HFFc6 (cell line): ENCODE data around the gene XPO6. TPM values are rescaled to one million over a fixed set of nuclear protein-coding genes. Genes with fewer than 3 reads are reported as not detected.
A peak's percentile ranks its signal among the peaks of the same experiment; 100 is the strongest.

Source experiments
- DNase-seq: peaks from one replicate; pipeline ENCODE4 v3.0.0-alpha.2; 2018
- H3K27ac Mint-ChIP-seq: 2 replicates; pipeline ENCODE4 v1.8.0; 2020; ENCODE audit warnings: mild to moderate bottlenecking, mixed read lengths
- H3K27me3 Mint-ChIP-seq: 2 replicates; pipeline ENCODE4 v1.8.0; 2021; ENCODE audit warnings: mild to moderate bottlenecking, moderate library complexity, mixed read lengths; ENCODE audit not compliant: insufficient read depth
- H3K36me3 Mint-ChIP-seq: 2 replicates; pipeline ENCODE4 v1.8.0; 2021; ENCODE audit warnings: low read depth, mixed read lengths
- H3K4me1 Mint-ChIP-seq: 2 replicates; pipeline ENCODE4 v1.8.0; 2020; ENCODE audit warnings: low read depth, mixed read lengths
- H3K4me3 Mint-ChIP-seq: 2 replicates; pipeline ENCODE4 v1.8.0; 2020; ENCODE audit warnings: mild to moderate bottlenecking, moderate library complexity, mixed read lengths
- H3K9me3 Mint-ChIP-seq: 2 replicates; pipeline ENCODE4 v1.8.0; 2020; ENCODE audit warnings: mild to moderate bottlenecking, mixed read lengths
- CTCF ChIP-seq: fragments of 200-600 bp; sonication (generic); IDR thresholded peaks from 2 replicates; pipeline ENCODE4 v1.5.0; 2021; ENCODE audit warnings: antibody characterized with exemption, mild to moderate bottlenecking
- total RNA-seq, 6 experiments: library from RNA; stranded (reverse); fragmentation: NEBNext Ultra II Directional; extraction: Animal tissue kit (Norgen Biotek cat#: 25700); gene quantifications; 2 replicates in 1 of 6; 3 replicates in 5 of 6; pipeline ENCODE4 v1.2.3, GENCODE V29; 2021

Gene XPO6
- total RNA-seq, 6 experiments from 2014 or later: 161 to 200 (median 173) TPM

GRCh38 chr16:28073836-28074235 lies 137.9 kb downstream of the XPO6 start:
- H3K9me3 Mint-ChIP-seq: no peaks in the 10 kb centered on the region
- no peak for DNase-seq
- TF ChIP-seq CTCF: no peak
- H3K4me3 Mint-ChIP-seq: no peak overlapping the region
- H3K27ac Mint-ChIP-seq: no peak overlapping the region
- no peaks in the 10 kb centered on the region for H3K36me3 Mint-ChIP-seq
- H3K27me3 Mint-ChIP-seq: peaks cover 37% of the 10 kb centered on the region
- H3K4me1 Mint-ChIP-seq: peaks cover under 1% of the 10 kb centered on the region

- DNase-seq: no peak
- Mint-ChIP-seq H3K27ac (no peak overlapping the region), H3K4me3 (no peak overlapping the region), H3K36me3 (no peaks in the 10 kb centered on the region), H3K4me1 (peaks cover 14% of the 10 kb centered on the region), H3K27me3 (peaks cover 32% of the 10 kb centered on the region), H3K9me3 (no peaks in the 10 kb centered on the region)
- no peak for TF ChIP-seq CTCF
These were observed 139.7 kb downstream of the XPO6 start for GRCh38 chr16:28072087-28072486.

- Mint-ChIP-seq H3K36me3 (no peaks in the 10 kb centered on the region), H3K4me3 (no peak overlapping the region)
- no peak for DNase-seq
These were observed 141.6 kb downstream of the XPO6 start for GRCh38 chr16:28069971-28070794.

GRCh38 chr16:28068976-28069375 lies 142.8 kb downstream of the XPO6 start:
- peaks cover 36% of the 10 kb centered on the region for H3K27me3 Mint-ChIP-seq
- no peaks in the 10 kb centered on the region for H3K36me3 Mint-ChIP-seq
- TF ChIP-seq CTCF: no peak
- no peak for DNase-seq
- no peaks in the 10 kb centered on the region for H3K9me3 Mint-ChIP-seq
- no peak overlapping the region for H3K4me3 Mint-ChIP-seq
- peaks cover 14% of the 10 kb centered on the region for H3K4me1 Mint-ChIP-seq
- no peak overlapping the region for H3K27ac Mint-ChIP-seq

More at GRCh38 chr16:28069971-28070794, 141.6 kb downstream of the XPO6 start:
- no peak overlapping the region for H3K27ac Mint-ChIP-seq
- H3K9me3 Mint-ChIP-seq: no peaks in the 10 kb centered on the region
- H3K27me3 Mint-ChIP-seq: peaks cover 28% of the 10 kb centered on the region
- H3K4me1 Mint-ChIP-seq: peaks cover 14% of the 10 kb centered on the region
- no peak for TF ChIP-seq CTCF

- TF ChIP-seq CTCF: no peak
- DNase-seq: peak; percentile 35
- Mint-ChIP-seq H3K4me1 (peaks cover 14% of the 10 kb centered on the region), H3K9me3 (no peaks in the 10 kb centered on the region), H3K27me3 (peaks cover 27% of the 10 kb centered on the region), H3K4me3 (no peak overlapping the region), H3K36me3 (no peaks in the 10 kb centered on the region), H3K27ac (no peak overlapping the region)
These were observed 144.0 kb downstream of the XPO6 start for GRCh38 chr16:28067604-28068379.
